HCT116 (cell line): ENCODE measurements around the gene PPP6R3. TPM values are rescaled to one million over a fixed set of nuclear protein-coding genes. Genes with fewer than 3 reads are reported as not detected.
A peak's percentile ranks its signal among the peaks of the same experiment; 100 is the strongest.

Experiments used
- ATAC-seq: fragments of 200-7000 bp; cut with Tn5 transposase; 2 replicates; pipeline ENCODE4 v1.9.1; 2020; ENCODE audit warnings: mild to moderate bottlenecking, moderate library complexity
- BruUV-seq: library from RNA; stranded (reverse); fragments of 400-500 nt; replicated peaks from 2 replicates; lab custom pipeline; 2021; lab: Mats Ljungman, UMichigan
- CTCF ChIA-PET: fragments of 300-600 bp; sonication (Branson Sonifier 250); formaldehyde crosslinking; loops from one replicate; lab custom pipeline; 2021; ENCODE audit warnings: antibody characterized with exemption; lab: Charles Lee
- POLR2A ChIA-PET: fragments of 300-600, 350-600 bp; sonication (Branson Sonifier 250); formaldehyde crosslinking; loops from one replicate; lab custom pipeline; 2021; ENCODE audit warnings: antibody characterized with exemption; lab: Charles Lee
- RAD21 ChIA-PET, 2 experiments: fragments of 300-600 bp; sonication (Branson Sonifier 250); formaldehyde crosslinking; loops; one replicate each; lab custom pipeline; 2023; ENCODE audit warnings: low total read pairs in 2 of 2; ENCODE audit not compliant: uncharacterized antibody in 2 of 2, unreplicated experiment in 2 of 2, low non-redundant PET in 1 of 2; lab: Charles Lee
- DNase-seq: peaks from one replicate; pipeline ENCODE4 v3.0.0-alpha.2; 2010; ENCODE audit warnings: low read depth, low spot score
- H2AFZ ChIP-seq: fragments of 200-600 bp; shearing (Covaris generic), sonication (generic); 2 replicates; pipeline ENCODE4 v1.6.1; 2017; ENCODE audit warnings: low read depth, mixed run types, mixed read lengths, antibody characterized with exemption, low read length; ENCODE audit not compliant: poor library complexity, severe bottlenecking
- H3K27ac ChIP-seq: 2 replicates; pipeline ENCODE4 v1.5.1; 2012; ENCODE audit warnings: low read depth, low read length
- H3K27me3 ChIP-seq: fragments of 200-600 bp; sonication (generic); 2 replicates; pipeline ENCODE4 v1.6.1; 2016; ENCODE audit warnings: mixed run types, low read length, mixed read lengths; ENCODE audit not compliant: insufficient read depth
- H3K36me3 ChIP-seq, 2 experiments: fragments of 200-500 bp in 1 of 2; fragments of 200-600 bp in 1 of 2; sonication (Bioruptor generic) in 1 of 2; sonication (generic) in 1 of 2; 2 replicates each; pipeline versions ENCODE4 v1.5.1 to v1.6.1; 2014 to 2016; ENCODE audit warnings: low read length in 2 of 2, inconsistent platforms in 1 of 2, mixed read lengths in 1 of 2, mixed run types in 1 of 2; ENCODE audit not compliant: insufficient read depth in 2 of 2, control insufficient read depth in 1 of 2
- H3K4me1 ChIP-seq, 2 experiments: fragments of 200-600 bp in 1 of 2; sonication (generic) in 1 of 2; 2 replicates each; pipeline versions ENCODE4 v1.5.1 to v1.6.1; 2012 to 2017; ENCODE audit warnings: low read length in 2 of 2, inconsistent platforms in 1 of 2, mild to moderate bottlenecking in 1 of 2, mixed read lengths in 1 of 2, mixed run types in 1 of 2, moderate library complexity in 1 of 2; ENCODE audit not compliant: insufficient read depth in 2 of 2, control insufficient read depth in 1 of 2
- H3K4me2 ChIP-seq: fragments of 200-600 bp; sonication (generic); 2 replicates; pipeline ENCODE4 v1.6.1; 2017; ENCODE audit warnings: mixed run types, low read length, mixed read lengths
- H3K4me3 ChIP-seq, 2 experiments: fragments of 200-600 bp in 1 of 2; sonication (generic) in 1 of 2; replicated peaks in 1 of 2; 2 replicates each; pipeline ENCODE4 v1.5.1; 2011 to 2016; ENCODE audit warnings: low read length in 2 of 2, control low read depth in 1 of 2, low read depth in 1 of 2, mild to moderate bottlenecking in 1 of 2, mixed read lengths in 1 of 2, mixed run types in 1 of 2
- H3K79me2 ChIP-seq: fragments of 200-600 bp; sonication (generic); 2 replicates; pipeline ENCODE4 v1.6.1; 2017; ENCODE audit warnings: mild to moderate bottlenecking, mixed run types, low read length, moderate library complexity, mixed read lengths; ENCODE audit not compliant: insufficient read depth
- H3K9ac ChIP-seq: fragments of 200-600 bp; sonication (generic); 2 replicates; pipeline ENCODE4 v1.6.1; 2016; ENCODE audit warnings: low read length, mixed read lengths
- H3K9me2 ChIP-seq: fragments of 200-600 bp; sonication (generic), shearing (Covaris generic); 2 replicates; pipeline ENCODE4 v1.6.1; 2017; ENCODE audit warnings: mixed run types, mild to moderate bottlenecking, moderate library complexity; ENCODE audit not compliant: insufficient read depth
- H3K9me3 ChIP-seq, 2 experiments: fragments of 200-500 bp in 1 of 2; fragments of 200-600 bp in 1 of 2; sonication (Bioruptor generic) in 1 of 2; sonication (generic) in 1 of 2; 2 replicates each; pipeline ENCODE4 v1.6.1; 2014 to 2017; ENCODE audit warnings: low read length in 2 of 2, mixed read lengths in 2 of 2, inconsistent platforms in 1 of 2, low read depth in 1 of 2, mild to moderate bottlenecking in 1 of 2, mixed run types in 1 of 2, moderate library complexity in 1 of 2; ENCODE audit not compliant: control insufficient read depth in 1 of 2, insufficient read depth in 1 of 2
- H4K20me1 ChIP-seq: fragments of 200-600 bp; sonication (generic), shearing (Covaris generic); 2 replicates; pipeline ENCODE4 v1.6.1; 2017; ENCODE audit warnings: mixed run types, mild to moderate bottlenecking, moderate library complexity; ENCODE audit not compliant: insufficient read depth
- ATF3 ChIP-seq: IDR thresholded peaks from 2 replicates; pipeline ENCODE4 v1.6.1; 2012
- CTCF ChIP-seq, 3 experiments: fragments of 200-600 bp in 1 of 3; sonication (generic) in 1 of 3; IDR thresholded peaks in 2 of 3; conservative IDR thresholded peaks in 1 of 3; 2 replicates each; pipeline ENCODE4 v1.5.1; 2012 to 2017; ENCODE audit warnings: low read depth in 2 of 3, low read length in 2 of 3, antibody characterized with exemption in 1 of 3, borderline replicate concordance in 1 of 3, control low read depth in 1 of 3, mild to moderate bottlenecking in 1 of 3, mixed read lengths in 1 of 3, mixed run types in 1 of 3, moderate library complexity in 1 of 3; ENCODE audit not compliant: insufficient read depth in 1 of 3
- EGR1 ChIP-seq: IDR thresholded peaks from 2 replicates; pipeline ENCODE4 v1.6.1; 2012; ENCODE audit warnings: low read depth
- EZH2phosphoT487 ChIP-seq: fragments of 200-600 bp; IDR thresholded peaks from 2 replicates; pipeline ENCODE4 v1.6.1; 2018; ENCODE audit warnings: antibody characterized with exemption, borderline replicate concordance
- MAX ChIP-seq: IDR thresholded peaks from 2 replicates; pipeline ENCODE4 v1.6.1; 2012
- POLR2A ChIP-seq: IDR thresholded peaks from 2 replicates; pipeline ENCODE4 v1.7.0; 2011; ENCODE audit warnings: borderline replicate concordance; ENCODE audit not compliant: insufficient read depth, insufficient read length; ENCODE audit errors: extremely low read depth
- RAD21 ChIP-seq: IDR thresholded peaks from 2 replicates; pipeline ENCODE4 v1.6.1; 2012; ENCODE audit warnings: low read depth, mild to moderate bottlenecking
- SIN3A ChIP-seq: IDR thresholded peaks from 2 replicates; pipeline ENCODE4 v1.6.1; 2012; ENCODE audit warnings: low read depth
- SRF ChIP-seq: IDR thresholded peaks from 2 replicates; pipeline ENCODE4 v1.6.1; 2012; ENCODE audit warnings: low read depth
- ZBTB33 ChIP-seq: IDR thresholded peaks from 2 replicates; pipeline ENCODE4 v1.6.1; 2011; ENCODE audit warnings: mild to moderate bottlenecking, low read length, moderate library complexity; ENCODE audit not compliant: insufficient replicate concordance; ENCODE audit errors: extremely low read depth
- ZNF274 ChIP-seq: fragments of 200-500 bp; sonication (Bioruptor generic); IDR thresholded peaks from 2 replicates; pipeline ENCODE4 v1.6.1; 2014; ENCODE audit warnings: mild to moderate bottlenecking, low read depth, low read length, inconsistent platforms
- intact Hi-C: fragments of 100-400 bp; cut with micrococcal nuclease; formaldehyde crosslinking; loops from 2 replicates; pipeline ENCODE4 v1.10.0; 2022
- total RNA-seq: library from RNA; stranded (reverse); gene quantifications from one replicate; pipeline ENCODE4 v1.2.1, GENCODE V29; 2021; ENCODE audit not compliant: unreplicated experiment

Gene PPP6R3
- total RNA-seq, 1 experiment from 2014 or later = 113 TPM

- intact Hi-C loops = no loop called here
- no peak overlapping the region for H3K4me3 ChIP-seq
- H3K79me2 ChIP-seq = peaks cover 99% of the 10 kb centered on the region
- BruUV-seq = TSS peak; percentile 21
- no peak overlapping the region for H2AFZ ChIP-seq
- H3K9me2 ChIP-seq = no peaks in the 10 kb centered on the region
- H3K4me2 ChIP-seq = no peak overlapping the region
- ChIA-PET RAD21 (no interaction called here), CTCF (no interaction called here), POLR2A (no interaction called here)
- H3K4me1 ChIP-seq = no peaks in the 10 kb centered on the region
- ATAC-seq (no peak), DNase-seq (no peak)
- peaks cover 5 to 26% of the 10 kb centered on the region in 2 experiments; a peak in 3 of 4 replicates for H3K36me3 ChIP-seq
- no peak overlapping the region for H3K9ac ChIP-seq
- no peaks in the 10 kb centered on the region for H3K9me3 ChIP-seq
- TF ChIP-seq SIN3A (no peak), ZBTB33 (no peak), EGR1 (no peak), SRF (no peak), POLR2A (no peak), MAX (no peak)
- H3K27ac ChIP-seq = no peak overlapping the region
- H3K27me3 ChIP-seq = no peaks in the 10 kb centered on the region
- H4K20me1 ChIP-seq = peaks cover 12% of the 10 kb centered on the region; the same call in 1 of the 2 replicates
Observed at GRCh38 chr11:68538025-68538424, 77.5 kb downstream of the PPP6R3 start.

DNA sequence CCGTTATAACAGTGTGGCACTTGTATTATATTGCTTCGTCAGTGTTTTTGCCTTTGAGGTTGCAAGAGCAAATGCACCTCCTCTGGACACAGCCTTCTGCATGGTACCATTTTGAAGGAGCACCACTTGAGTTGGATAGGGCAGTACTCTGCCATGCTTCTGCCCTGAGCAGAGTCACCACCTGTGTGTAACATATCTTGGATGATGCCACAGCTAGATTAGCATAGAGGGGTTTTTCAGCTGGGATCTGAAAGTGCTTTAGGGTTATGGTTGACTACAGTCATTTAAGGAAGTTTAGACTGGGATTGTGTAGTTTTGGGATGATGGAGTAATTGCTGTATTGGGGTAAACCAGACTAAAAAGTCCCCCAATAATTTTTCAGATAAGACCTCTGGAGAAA lies 78.8 kb downstream of the PPP6R3 start:
- intact Hi-C loops = no loop called here
- H3K4me3 ChIP-seq = no peak overlapping the region
- POLR2A ChIA-PET = no interaction called here
- CTCF ChIA-PET = no interaction called here
- RAD21 ChIA-PET = no interaction called here
- no peaks in the 10 kb centered on the region for H3K9me3 ChIP-seq
- BruUV-seq = no TSS peak
- no peak for DNase-seq
- H3K4me2 ChIP-seq = no peak overlapping the region
- H3K27me3 ChIP-seq = no peaks in the 10 kb centered on the region
- ATAC-seq = no peak
- no peaks in the 10 kb centered on the region for H3K9me2 ChIP-seq
- H3K36me3 ChIP-seq = peaks cover 5 to 37% of the 10 kb centered on the region in 2 experiments; a peak in 3 of 4 replicates
- peaks cover 99% of the 10 kb centered on the region for H3K79me2 ChIP-seq
- no peak overlapping the region for H2AFZ ChIP-seq
- H3K4me1 ChIP-seq = no peaks in the 10 kb centered on the region; a peak in 1 of 4 replicates
- peaks cover 12% of the 10 kb centered on the region; the same call in 1 of the 2 replicates for H4K20me1 ChIP-seq
- H3K9ac ChIP-seq = no peak overlapping the region
- no peak overlapping the region for H3K27ac ChIP-seq
- TF ChIP-seq RAD21 (no peak), ZNF274 (no peak), MAX (no peak), CTCF (IDR thresholded peaks at IDR 0.05 in 2 of 3, conservative IDR thresholded peaks at IDR 0.05 in 1 of 3; ENCODE audit: borderline replicate concordance in 1 of 3, insufficient read depth in 1 of 3, low read depth in 2 of 3, low read length in 2 of 3) (no peak), ZBTB33 (no peak), POLR2A (no peak), ATF3 (no peak), EZH2phosphoT487 (no peak)
